ENCODE results near the gene VPS54.

The VPS54 gene

DNA sequence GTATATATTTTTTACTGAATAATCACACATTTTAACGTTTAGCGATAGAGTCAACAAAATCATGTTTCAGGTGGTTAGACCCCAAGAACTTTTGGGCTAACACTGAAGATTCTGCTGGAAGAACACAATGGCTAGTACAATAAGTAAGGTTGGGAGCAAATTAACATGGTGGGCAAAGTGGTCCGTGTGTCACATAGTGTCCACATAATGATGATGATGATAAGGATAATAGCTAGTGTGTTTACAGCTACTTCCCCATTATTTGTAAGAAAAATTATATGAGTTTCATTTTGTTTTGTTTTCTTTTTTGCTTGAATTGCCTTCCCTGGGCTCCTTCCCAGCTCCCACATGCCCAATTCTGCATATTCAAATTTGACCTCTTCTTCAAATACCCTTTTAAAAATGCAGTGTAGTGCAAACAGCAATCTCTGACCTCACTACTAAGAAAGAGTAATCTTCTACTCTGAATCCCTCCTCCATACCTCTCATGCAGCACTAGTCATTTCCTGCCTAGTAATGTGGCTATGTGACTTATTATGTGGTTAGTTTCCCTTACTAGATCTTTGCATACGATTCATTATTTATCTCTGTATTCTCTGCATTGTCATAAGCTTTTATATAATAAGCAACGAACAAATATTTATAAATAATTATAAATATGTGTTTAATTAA, 16.9 kb upstream of the VPS54 start:
- ATAC-seq (peak; percentile 99), DNase-seq (no peak)
- Mint-ChIP-seq H3K27me3 (no peaks in the 10 kb centered on the region), H3K4me1 (peaks cover 51% of the 10 kb centered on the region), H3K9me3 (peaks cover 23% of the 10 kb centered on the region), H3K27ac (peak overlapping the region; percentile 86), H3K36me3 (ENCODE audit: low read depth) (peaks cover 17% of the 10 kb centered on the region), H3K4me3 (peak overlapping the region; percentile 58)

GRCh38 chr2:64035072-64035942, 16.1 kb upstream of the VPS54 start:
- ATAC-seq (peak; percentile 21), DNase-seq (no peak)
- no peaks in the 10 kb centered on the region for H3K27me3 Mint-ChIP-seq
- H3K36me3 Mint-ChIP-seq (ENCODE audit: low read depth): peaks cover 17% of the 10 kb centered on the region
- H3K9me3 Mint-ChIP-seq: peaks cover 23% of the 10 kb centered on the region
- H3K27ac Mint-ChIP-seq: peak overlapping the region; percentile 86
- peaks cover 48% of the 10 kb centered on the region for H3K4me1 Mint-ChIP-seq
- H3K4me3 Mint-ChIP-seq: peak overlapping the region; percentile 58

DNA sequence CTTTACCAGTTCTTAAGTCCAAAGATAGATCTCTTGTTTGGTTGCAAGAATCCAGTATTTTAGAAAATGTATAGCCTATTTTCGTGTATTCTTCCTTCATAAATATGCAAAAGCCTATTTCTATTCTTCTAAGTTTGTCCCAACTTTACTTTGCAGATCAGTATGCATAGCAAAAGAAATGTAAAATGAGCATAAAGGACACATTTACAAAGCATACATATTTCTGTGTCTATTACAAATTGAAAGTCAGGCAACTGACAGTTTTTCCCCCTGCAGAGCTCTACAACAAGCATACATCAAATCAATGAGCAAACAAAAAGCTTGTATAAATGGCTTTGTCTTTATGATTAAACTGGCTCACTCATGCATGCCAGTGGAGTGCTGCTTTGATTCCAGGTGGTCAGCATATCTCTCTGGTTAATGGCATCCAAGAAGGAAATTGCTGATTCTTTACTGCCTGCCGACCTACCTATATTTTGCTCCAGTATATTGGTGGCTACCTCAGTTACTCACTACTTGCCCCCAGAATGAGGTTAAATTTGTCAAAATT, 10.0 kb upstream of the VPS54 start:
- DNase-seq (no peak), ATAC-seq (no peak)
- H3K4me1 Mint-ChIP-seq: peaks cover 20% of the 10 kb centered on the region
- no peaks in the 10 kb centered on the region for H3K27me3 Mint-ChIP-seq
- H3K27ac Mint-ChIP-seq: no peak overlapping the region
- no peak overlapping the region for H3K4me3 Mint-ChIP-seq
- H3K9me3 Mint-ChIP-seq: peaks cover 14% of the 10 kb centered on the region
- peaks cover 6% of the 10 kb centered on the region for H3K36me3 Mint-ChIP-seq (ENCODE audit: low read depth)

DNA sequence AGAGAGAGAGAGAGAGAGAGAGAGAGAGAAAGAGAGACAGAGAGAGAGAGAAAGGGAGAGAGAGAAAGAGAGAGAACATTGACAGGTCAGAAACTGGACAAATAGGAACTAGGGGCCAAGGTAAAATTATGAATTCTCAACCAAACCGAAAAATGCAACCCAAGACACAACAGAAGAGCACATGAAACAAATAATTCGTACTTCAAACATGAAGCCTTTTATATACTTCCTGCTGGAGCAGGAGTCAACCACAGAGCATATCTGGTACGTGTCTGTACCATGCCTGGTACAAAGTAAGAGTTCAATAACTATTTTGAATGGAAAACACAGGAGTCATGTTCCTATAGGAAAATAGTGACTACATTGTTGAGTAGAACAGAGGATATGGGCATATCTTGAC, 6.5 kb upstream of the VPS54 start:
- no peaks in the 10 kb centered on the region for H3K36me3 Mint-ChIP-seq (ENCODE audit: low read depth)
- no peak for DNase-seq
- H3K27ac Mint-ChIP-seq: peak overlapping the region; percentile 55
- no peaks in the 10 kb centered on the region for H3K9me3 Mint-ChIP-seq
- peaks cover 22% of the 10 kb centered on the region for H3K4me1 Mint-ChIP-seq
- no peak overlapping the region for H3K4me3 Mint-ChIP-seq
- peak; percentile 65 for ATAC-seq
- H3K27me3 Mint-ChIP-seq: no peaks in the 10 kb centered on the region

- no peak overlapping the region for H3K4me3 Mint-ChIP-seq
- ATAC-seq (no peak), DNase-seq (no peak)
- H3K4me1 Mint-ChIP-seq: peaks cover 35% of the 10 kb centered on the region
- H3K36me3 Mint-ChIP-seq (ENCODE audit: low read depth): no peaks in the 10 kb centered on the region
- no peaks in the 10 kb centered on the region for H3K27me3 Mint-ChIP-seq
- H3K27ac Mint-ChIP-seq: no peak overlapping the region
- no peaks in the 10 kb centered on the region for H3K9me3 Mint-ChIP-seq
Measured at GRCh38 chr2:64024259-64024949, 5.2 kb upstream of the VPS54 start.

- H3K4me1 Mint-ChIP-seq: peaks cover 35% of the 10 kb centered on the region
- H3K9me3 Mint-ChIP-seq: no peaks in the 10 kb centered on the region
- no peak overlapping the region for H3K27ac Mint-ChIP-seq
- H3K27me3 Mint-ChIP-seq: no peaks in the 10 kb centered on the region
- ATAC-seq: no peak
- DNase-seq: no peak
- no peaks in the 10 kb centered on the region for H3K36me3 Mint-ChIP-seq (ENCODE audit: low read depth)
- no peak overlapping the region for H3K4me3 Mint-ChIP-seq
Measured at GRCh38 chr2:64023485-64024258, 4.4 kb upstream of the VPS54 start.

- H3K27ac Mint-ChIP-seq: peak overlapping the region; percentile 23
- H3K4me3 Mint-ChIP-seq: no peak overlapping the region
- no peak for DNase-seq
- peaks cover 47% of the 10 kb centered on the region for H3K4me1 Mint-ChIP-seq
- no peaks in the 10 kb centered on the region for H3K27me3 Mint-ChIP-seq
- no peaks in the 10 kb centered on the region for H3K36me3 Mint-ChIP-seq (ENCODE audit: low read depth)
- ATAC-seq: no peak
- H3K9me3 Mint-ChIP-seq: no peaks in the 10 kb centered on the region
Measured at GRCh38 chr2:64021578-64021977, 2.4 kb upstream of the VPS54 start.

DNA sequence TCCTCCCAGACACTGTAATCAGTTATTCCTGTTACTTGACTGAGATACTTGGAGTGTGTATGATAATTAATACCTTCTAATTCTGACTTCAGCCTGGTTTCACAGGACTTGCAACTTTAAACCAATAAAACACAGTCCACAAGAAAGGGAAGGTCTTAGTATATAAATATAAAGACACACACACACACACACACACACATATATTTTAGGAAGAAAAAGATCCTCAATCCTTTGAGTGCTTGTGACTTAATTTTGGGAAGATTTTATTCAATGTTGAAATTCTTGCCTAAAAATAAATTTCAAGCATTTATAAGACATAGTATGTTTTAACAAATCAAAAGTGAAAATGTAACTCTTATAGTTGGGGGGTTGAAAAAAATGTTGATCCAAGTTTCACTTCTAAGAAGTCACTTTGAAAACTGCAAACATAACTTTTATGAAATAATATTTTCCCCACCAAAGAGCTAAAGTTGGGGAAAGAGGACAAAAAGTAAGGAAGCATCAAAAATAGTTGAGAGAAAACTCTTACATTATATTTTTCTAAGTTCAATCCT, 824 bp upstream of the VPS54 start:
- H3K27ac Mint-ChIP-seq: peak overlapping the region; percentile 95

DNA sequence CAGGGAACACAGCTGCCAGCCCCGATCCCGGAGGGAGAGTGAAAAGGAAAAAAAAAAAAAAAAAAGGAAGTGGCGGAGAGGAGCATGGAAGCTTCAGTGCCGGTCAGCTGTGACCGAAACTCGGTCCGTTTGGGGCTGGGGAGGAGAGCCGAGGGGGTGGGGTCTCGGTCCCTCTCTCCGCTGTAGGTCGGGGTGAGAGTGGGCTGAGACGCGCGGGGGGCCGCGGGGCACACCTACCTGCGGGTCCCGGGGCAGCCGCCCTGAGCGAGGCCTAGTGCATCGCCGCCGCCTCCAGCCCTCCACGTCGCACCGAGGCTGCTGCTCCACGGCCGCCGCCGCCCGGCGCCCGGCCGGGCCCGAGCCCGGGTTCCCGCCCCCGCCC, 536 bp downstream of the VPS54 start:
- Mint-ChIP-seq H3K36me3 (ENCODE audit: low read depth) (no peaks in the 10 kb centered on the region), H3K4me3 (peak overlapping the region; percentile 99), H3K4me1 (peaks cover 51% of the 10 kb centered on the region), H3K9me3 (no peaks in the 10 kb centered on the region), H3K27ac (peak overlapping the region; percentile 99), H3K27me3 (no peaks in the 10 kb centered on the region)
- DNase-seq (no peak), ATAC-seq (no peak)

More for the DNA sequence above, 824 bp upstream of the VPS54 start:
- H3K27me3 Mint-ChIP-seq: no peaks in the 10 kb centered on the region
- ATAC-seq: no peak
- H3K36me3 Mint-ChIP-seq (ENCODE audit: low read depth): no peaks in the 10 kb centered on the region
- H3K4me3 Mint-ChIP-seq: peak overlapping the region; percentile 99
- peaks cover 51% of the 10 kb centered on the region for H3K4me1 Mint-ChIP-seq
- no peak for DNase-seq
- no peaks in the 10 kb centered on the region for H3K9me3 Mint-ChIP-seq

- Mint-ChIP-seq H3K27ac (peak overlapping the region; percentile 99), H3K9me3 (no peaks in the 10 kb centered on the region), H3K36me3 (ENCODE audit: low read depth) (no peaks in the 10 kb centered on the region), H3K27me3 (no peaks in the 10 kb centered on the region), H3K4me3 (peak overlapping the region; percentile 99), H3K4me1 (peaks cover 54% of the 10 kb centered on the region)
- ATAC-seq (no peak), DNase-seq (no peak)
Measured at GRCh38 chr2:64017811-64018700, 1.2 kb downstream of the VPS54 start.

GRCh38 chr2:64015898-64016297, 3.3 kb downstream of the VPS54 start:
- ATAC-seq: no peak
- DNase-seq: no peak
- peaks cover 2% of the 10 kb centered on the region for H3K36me3 Mint-ChIP-seq (ENCODE audit: low read depth)
- H3K4me3 Mint-ChIP-seq: peak overlapping the region; percentile 9
- no peak overlapping the region for H3K27ac Mint-ChIP-seq
- H3K27me3 Mint-ChIP-seq: no peaks in the 10 kb centered on the region
- no peaks in the 10 kb centered on the region for H3K9me3 Mint-ChIP-seq
- H3K4me1 Mint-ChIP-seq: peaks cover 58% of the 10 kb centered on the region

- H3K27me3 Mint-ChIP-seq: no peaks in the 10 kb centered on the region
- no peaks in the 10 kb centered on the region for H3K9me3 Mint-ChIP-seq
- ATAC-seq (no peak), DNase-seq (no peak)
- H3K36me3 Mint-ChIP-seq (ENCODE audit: low read depth): peaks cover 2% of the 10 kb centered on the region
- H3K27ac Mint-ChIP-seq: no peak overlapping the region
- H3K4me1 Mint-ChIP-seq: peaks cover 54% of the 10 kb centered on the region
- no peak overlapping the region for H3K4me3 Mint-ChIP-seq
Measured at GRCh38 chr2:64015391-64015790, 3.8 kb downstream of the VPS54 start.

DNA sequence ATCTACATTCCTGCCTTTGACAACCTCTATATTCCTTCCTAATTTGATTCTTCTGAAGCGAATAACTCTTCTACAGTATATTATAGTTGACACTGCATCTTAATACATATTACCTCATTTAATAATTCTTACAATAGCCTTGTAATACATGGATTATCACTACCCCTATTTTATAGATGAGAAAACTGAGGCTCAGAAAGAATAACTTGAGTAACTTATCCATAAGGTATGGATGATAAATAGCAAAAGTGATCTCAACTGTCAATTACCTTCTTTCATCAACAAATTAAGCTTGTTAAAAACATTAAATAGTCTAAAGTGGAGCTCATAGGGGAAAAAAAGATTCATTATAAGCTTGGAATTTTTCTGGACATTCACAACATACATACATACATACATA, 4.6 kb downstream of the VPS54 start:
- Mint-ChIP-seq H3K9me3 (no peaks in the 10 kb centered on the region), H3K27me3 (no peaks in the 10 kb centered on the region), H3K4me3 (no peak overlapping the region), H3K36me3 (ENCODE audit: low read depth) (peaks cover 3% of the 10 kb centered on the region), H3K27ac (no peak overlapping the region), H3K4me1 (peaks cover 48% of the 10 kb centered on the region)
- ATAC-seq (no peak), DNase-seq (no peak)
